GM19452 (cell line): Measurements from ENCODE around the gene IFT80.

Source experiments
- ATAC-seq: cut with Tn5 transposase; IDR thresholded peaks from one replicate; pipeline ENCODE4 v1.9.1; 2021; ENCODE audit not compliant: unreplicated experiment

The IFT80 gene

DNA sequence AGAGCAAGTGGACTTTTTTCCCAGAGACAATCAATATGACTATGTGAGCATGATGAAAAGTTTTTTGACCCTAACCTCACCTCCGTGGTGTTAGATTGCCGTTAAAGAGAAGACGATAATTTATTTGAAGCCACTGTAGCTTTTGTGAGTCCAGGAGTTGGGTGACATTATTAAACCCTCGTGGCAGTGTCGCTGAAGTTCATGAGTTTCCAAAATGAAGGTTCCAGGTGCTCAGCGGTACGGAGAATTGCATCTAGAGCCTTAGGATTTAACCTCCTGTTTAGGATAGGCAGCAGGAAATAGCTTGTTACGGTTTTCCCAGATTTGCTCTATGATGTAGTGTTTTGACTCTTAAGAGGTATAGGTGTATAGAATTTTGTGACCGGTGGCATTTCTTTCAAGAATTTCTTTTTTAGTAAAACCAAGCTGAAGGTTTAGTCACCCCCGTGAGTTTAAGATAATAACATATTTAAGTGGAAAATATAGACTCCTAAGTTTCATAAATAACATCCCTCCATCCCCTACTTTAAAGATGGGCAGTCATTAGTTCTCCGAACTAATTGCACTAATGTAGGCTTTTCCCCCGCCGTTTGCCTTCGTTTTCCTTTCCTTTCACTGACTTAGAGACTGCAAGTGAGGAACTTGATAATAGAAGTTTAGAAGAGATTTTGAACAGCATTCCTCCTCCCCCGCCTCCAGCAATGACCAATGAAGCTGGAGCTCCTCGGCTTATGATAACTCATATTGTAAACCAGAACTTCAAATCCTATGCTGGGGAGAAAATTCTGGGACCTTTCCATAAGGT lies 2.5 kb upstream of the IFT80 start:
- no peak for ATAC-seq

DNA sequence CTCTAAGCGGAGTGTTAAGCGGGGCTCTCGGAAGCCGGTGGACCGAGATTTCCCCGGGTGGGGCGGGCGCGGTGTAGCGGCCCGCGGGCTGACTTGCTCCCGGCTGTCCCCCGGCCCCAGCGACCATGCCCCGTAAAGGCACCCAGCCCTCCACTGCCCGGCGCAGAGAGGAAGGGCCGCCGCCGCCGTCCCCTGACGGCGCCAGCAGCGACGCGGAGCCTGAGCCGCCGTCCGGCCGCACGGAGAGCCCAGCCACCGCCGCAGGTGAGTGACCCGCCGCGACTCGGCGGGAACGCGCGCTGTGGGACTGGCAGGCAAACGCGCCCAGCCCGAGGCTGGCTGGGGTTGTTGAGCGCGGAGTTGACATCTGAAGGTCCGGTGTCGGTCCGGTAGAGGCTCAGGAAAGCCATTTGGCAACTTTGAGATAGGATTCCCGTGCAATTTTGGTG lies 1.7 kb upstream of the IFT80 start:
- no peak for ATAC-seq

DNA sequence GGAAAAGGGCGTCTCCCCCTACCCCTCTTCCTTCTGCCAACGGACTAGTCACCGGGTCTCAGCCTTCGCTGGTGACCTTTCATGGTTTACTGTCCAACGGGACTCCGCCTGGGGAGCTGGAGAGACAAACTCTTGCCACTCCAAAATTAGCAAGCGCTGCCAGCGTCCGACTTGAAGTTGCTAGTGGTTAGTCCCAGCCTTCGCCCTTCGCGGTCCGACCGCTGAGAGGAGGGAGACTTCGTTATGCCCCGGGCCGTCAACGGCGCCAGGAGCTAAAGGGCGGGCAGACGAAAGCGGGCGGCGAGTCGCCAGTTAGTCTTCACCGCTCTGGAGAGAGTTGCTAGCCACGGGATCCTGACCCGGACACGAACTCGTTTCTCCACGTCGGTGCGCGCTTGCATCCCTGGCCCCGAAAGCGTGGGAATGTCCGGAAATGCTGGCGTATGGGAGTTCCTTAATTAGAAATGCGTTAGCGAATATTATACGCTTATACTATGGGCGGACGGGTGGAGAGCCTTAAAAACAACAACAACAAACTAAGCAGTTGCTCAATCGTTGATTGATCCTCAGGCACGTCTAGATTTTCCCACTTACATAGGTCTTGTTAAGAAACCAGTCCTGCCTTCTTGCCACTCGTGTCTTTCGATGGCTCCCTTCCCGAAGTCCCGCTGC lies 1.1 kb upstream of the IFT80 start:
- ATAC-seq: peak; percentile 11

DNA sequence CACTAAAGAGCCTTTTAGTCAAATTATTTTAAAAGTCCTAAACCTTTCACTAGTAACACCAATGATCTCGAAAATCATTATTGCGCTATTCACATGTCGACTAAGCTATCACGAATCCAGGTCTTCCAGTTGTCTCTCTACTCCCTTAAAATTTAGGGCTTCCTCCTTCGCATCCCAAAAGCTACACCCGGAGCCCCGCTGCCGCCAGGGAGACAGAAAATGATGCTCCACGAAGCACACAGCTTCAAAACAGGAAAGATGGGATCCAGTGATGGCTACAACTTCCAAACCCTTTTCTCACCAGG lies 253 bp downstream of the IFT80 start:
- peak; percentile 19 for ATAC-seq

DNA sequence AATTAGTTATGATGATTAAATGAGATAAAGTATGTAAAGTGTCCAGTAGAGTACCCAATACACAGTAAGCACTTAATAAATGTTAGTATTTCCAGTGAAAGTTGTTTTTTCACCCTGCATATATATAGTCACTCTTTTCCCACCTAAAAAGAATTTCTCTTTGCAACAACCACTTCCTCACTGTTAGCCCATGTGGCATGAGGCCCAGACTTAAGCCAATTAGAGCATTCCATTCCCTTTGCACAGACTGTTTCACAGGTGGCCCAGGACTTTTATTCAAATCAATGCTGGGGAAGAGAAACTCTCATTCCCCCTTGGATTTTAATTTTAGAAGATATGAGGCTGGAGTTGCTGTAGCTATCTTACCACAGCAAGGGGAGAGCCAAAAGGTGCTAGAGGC lies 3.7 kb downstream of the IFT80 start:
- ATAC-seq: no peak

DNA sequence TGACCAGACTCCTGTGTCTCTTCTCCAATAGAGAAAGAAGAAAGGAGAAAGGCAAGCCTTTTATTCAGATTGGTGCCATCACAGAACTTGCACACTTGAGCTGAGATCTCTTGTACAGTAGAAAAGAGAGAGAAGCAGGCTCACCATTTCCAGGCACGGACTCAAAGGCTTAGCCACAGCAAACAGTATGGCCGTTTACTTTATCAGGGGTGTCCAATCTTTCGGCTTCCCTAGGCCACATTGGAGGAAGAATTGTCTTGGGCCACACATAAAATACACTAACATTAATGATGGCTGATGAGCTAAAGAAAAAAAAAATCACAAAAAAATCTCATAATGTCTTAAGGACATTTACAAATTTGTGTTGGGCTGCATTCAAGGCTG lies 5.0 kb downstream of the IFT80 start:
- no peak for ATAC-seq

DNA sequence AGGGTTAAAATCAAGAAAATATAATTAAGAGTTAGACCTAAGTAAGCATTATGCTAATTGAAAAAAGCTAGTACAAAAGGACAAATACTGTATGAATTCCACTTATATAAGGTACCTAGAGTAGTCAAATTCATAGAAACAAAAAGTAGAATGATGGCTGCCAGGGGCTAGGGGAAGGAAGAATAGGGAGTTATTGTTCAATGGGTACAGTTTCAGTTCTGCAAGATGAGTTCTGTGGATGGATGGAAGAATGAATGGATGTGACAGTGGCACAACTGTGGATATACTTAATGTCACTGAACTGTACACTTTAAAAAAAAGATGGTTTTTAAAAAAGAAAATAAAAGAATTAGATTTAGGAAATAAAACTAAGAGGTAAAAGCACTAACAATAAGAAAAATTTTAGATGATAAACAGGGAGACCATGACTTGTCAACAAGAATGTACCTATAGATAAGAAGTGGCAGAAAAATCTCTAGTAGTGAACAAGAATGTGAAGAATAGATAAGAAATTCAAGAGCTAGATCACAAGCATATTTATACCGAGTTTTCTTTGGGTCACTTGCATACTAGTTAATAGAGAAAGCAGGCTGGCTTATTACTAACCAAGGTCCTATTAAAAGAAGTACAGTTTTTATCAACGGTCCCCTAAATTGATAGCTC lies 5.5 kb downstream of the IFT80 start:
- ATAC-seq: no peak

DNA sequence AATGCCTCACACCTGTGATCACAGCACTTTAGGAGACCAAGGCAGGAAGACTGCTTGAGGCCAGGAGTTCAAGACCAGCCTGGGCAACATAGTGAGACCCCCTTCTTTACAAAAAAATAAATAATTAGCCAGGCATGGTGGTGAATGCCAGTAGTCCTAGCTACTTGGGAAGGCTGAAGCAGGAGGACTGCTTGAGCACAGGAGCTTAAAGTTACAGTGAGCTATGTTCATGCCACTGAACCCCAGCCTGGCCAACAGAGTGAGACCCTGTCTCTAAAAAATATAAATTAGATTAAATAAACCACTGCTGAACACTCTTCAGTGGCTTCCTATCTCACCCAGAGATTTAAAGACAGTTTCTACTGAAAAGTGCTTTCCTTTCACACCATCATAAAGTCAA lies 6.2 kb downstream of the IFT80 start:
- no peak for ATAC-seq

DNA sequence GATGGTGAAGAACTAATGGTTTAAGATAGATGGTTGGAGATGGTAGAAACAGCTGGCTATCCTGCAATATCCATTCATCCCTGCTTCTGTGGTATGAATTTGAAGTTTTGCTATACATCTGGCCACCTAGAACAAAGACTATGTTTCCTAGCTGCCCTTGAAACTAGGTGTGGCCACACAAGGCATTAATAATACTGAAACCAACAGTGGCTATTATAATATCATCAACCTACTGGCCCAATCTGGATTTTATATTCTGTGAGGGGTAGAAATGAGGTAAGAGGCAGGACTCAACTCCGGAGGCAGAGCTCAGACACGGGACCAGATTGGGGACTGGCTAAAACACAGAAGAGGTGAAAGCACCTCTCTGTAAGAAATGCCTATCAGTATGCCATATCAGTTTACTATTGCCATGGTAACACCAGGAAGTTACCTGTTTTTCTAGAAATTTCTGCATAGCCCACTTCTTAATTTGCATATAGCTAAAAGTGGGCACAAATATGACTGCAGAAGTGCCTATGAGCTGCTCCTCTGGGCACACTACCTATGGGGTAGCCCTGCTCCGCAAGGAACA lies 8.4 kb downstream of the IFT80 start:
- ATAC-seq: no peak

DNA sequence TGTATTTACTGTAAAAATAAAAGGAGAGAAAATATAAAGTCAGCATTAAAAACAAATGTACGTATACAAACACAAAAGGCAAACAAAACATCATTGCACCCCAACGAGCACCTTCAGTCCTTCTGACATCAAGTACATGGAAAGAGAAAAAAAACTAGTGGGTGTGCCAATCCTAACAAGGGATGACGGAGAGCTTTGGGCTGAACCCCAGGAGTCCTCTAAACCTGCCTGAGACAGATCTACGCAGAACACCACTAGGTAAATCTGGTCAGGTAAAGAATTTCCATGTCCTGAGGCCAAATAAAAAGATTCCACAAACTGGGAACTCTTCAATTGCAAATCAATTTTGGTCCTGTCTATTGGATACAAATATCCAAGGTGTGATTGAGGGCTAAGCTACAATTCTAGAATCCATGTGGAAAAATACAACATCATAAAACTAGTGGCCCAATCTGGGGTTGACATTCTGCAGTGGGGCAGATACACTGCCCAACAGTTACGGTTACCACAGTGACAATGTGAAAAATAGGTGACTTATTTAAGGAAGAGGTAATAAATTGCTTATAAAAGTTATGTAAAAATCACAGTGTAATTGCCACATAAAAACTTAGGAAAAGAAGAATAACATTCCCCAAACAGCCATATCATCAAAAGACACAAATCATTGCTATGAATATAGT lies 14.2 kb downstream of the IFT80 start:
- no peak for ATAC-seq

DNA sequence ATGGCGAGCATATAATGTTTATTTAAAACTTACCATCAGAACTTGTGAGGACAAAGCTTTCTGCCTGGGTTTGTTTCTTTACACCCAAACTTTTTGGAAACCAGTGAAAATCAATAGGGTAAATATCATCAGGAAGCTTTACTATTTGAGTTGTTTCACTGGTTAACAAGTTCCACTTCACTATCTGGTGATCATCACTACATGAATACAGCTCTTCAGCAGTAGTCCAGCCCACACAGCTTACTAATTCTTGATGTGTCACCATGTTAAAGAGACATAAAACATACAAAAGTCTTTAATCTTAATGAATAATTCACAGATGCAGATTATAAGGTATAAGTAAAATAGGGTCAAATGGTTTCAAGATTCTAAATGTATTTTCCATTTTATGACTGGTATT lies 17.6 kb downstream of the IFT80 start:
- ATAC-seq: no peak

DNA sequence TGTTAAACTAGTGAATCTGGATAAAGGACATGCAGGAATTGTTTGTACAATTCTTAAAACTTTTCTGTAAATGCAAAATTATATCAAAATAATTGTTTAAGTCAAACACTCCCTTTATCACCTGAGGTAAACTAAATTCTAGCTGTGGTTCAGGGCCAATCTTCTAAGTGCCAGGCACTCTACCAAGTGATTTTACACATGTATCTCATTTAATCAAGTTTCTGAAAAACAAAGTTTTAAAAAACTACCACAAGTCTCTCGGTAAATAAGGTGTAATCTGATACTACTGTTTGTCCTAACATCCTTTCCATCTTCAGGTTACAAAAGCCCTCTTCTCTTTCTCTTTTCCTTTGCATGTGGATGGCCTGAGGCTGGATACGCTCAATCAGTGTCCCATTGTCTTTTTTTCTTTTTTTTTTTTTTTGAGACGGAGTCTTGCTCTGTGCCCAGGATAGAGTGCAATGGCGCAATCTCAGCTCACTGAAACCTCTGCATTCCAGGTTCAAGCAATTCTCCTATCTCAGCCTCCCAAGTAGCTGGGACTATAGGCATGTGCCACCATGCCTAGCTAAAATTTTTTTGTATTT lies 19.3 kb downstream of the IFT80 start:
- no peak for ATAC-seq

DNA sequence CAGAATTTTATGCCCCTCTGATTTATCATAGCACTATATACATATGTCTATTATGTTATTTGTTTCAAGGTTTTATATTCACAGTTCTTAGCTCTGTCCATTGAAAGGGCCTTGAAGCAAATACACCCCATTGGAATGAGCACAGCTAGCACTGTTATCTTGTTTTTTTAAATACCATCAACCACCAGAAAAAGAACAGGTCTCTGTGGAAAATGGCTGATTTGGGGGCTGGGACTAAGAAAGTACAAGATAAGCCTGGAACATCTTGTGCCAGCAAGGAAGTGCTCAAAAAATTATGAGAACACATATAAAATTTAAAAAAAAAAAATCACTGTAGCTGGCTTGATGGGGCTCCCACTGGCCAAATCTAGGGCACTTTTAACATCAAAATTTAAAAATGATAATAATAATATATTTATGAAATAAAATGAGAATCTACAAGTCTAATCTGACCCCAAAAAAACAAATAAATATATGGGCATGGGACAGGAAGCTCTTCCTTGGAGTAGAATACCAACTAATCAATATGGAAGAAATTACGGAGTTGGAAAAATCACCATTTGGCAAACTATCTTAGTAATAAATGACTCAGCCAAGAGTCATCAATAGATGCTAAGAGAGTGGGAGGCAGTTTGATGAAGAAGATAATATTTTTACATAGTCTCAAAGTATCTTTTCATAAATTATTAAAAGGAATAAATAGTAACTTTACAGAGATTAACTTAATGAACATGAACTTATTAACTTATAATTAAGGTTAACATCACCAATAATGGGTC lies 20.5 kb downstream of the IFT80 start:
- no peak for ATAC-seq

DNA sequence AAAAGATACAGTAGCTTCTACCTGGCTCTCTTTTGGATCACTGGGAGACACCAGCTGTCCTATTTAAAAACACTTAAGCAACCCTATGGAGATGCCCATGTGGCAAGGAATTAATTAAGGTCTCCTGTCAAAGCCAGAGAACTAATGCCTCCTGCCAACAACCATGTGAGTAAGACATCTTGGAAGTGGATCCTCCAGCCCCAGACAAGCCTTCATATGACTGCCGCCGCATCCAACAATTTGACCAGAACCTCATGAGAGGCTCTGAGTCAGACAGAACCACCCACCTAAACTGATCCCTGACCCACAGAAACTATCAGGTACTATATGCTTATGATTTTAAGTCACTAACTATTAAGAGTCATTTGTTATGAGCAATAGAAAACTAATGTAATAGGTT lies 22.3 kb downstream of the IFT80 start:
- no peak for ATAC-seq

DNA sequence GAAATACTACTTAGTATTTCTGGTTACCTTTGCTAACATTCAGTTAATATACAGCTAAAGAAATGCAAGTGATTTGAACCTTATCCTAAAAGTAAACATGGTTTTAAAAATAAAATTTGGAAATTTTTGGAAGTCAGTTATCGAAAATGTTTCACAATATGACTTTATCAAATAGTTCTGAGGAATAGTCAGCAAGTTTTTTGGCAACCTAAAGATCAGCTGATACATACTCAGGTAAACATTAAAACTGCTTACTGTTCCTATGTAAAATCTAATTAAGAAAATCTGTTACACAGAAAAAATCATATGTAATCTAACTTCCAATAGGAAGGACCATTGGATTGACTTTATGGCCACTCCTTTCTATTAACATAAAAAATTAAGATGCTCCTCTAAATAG lies 24.1 kb downstream of the IFT80 start:
- no peak for ATAC-seq

DNA sequence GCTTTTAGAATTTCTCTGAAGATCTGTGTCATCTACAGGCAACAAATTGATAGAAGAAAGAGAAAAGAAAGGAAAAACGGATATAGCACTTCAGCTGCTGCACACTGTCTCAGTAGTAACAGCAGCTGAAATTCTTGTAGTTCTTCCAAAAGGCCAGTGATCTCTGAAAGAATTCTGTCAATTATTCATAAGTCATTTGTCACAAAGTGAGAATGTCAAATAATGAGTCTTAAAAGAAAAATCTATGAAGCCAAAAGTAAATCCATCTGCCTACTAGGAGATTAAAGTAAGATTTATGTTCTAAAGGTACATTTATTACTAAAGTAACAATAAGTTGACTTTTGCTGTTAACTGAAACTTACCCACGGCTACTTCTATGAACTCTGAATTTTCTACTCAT lies 24.6 kb downstream of the IFT80 start:
- no peak for ATAC-seq

DNA sequence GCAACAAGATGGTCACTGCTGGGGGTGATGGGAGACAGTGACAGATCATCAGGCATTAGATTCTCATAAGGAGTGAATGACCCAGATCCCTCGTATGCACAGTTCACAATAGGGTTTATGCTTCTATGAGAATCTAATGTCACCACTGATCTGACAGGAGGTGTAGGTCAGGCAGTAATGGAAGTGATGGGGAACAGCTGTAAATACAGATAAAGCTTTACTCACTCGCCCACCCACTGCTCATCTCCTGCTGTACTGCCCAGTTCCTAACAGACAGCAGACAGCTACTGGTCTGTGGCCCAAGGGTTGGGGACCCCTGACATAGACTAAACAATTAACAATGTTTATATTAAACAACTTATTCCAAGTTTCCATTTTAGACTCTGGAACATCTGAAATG lies 25.4 kb downstream of the IFT80 start:
- no peak for ATAC-seq

DNA sequence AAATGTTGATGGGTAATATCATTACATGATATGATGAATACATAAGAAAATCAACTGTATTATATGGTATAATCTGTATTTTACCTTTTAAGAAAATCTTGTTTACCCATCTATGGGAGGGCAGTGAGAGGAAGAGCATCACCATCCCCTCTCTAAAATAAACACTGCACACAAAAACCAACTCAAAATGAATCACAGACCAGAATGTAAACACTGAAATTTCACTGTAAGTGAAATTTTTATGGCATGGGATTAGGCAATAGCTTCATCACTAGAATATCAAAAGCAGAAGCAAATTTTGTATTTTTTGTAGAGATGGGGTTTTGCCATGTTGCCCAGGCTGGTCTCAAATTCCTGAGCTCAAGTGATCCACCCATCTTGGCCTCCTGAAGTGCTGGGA lies 26.2 kb downstream of the IFT80 start:
- ATAC-seq: no peak

DNA sequence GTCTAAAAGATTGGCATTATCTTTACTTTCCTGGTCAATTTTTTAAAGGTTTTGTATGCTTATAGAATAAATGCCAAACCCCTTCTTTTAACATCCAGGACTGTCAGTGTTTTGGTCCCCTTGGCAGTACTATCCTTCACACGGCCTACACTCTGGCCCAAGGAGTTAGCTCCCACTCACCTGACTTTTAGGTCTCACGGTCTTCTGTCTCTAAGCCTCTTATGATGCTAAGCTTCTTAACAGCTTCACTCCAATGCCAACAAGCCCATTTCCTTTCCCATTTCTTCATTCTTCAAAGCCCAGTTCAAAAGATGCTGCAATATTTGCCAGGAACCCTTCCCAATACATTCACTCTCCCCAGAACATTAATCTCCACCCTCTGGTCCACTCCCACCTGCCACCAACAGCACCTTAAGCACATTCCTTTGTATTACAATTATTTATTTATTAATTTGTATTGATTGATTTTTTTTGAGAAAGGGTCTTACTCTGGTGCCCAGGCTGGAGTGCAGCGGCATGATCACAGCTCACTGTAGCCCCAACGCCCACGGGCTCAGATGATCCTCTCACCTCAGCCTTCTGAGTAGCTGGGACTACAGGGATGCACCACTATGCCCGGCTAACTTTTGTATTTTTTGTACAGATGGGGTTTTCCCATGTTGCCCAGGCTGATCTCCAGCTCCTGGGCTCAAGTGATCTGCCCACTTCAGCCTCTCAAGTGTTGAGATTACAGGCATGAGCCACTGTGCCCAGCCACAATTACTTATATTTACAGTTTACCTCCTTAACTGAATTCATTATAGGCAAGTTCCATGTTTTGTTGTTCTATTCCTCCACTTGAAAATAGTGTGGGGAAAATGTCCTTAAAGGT lies 27.8 kb downstream of the IFT80 start:
- no peak for ATAC-seq
